BLaER1 (cell line): ENCODE data around the gene LAMC3.
A peak's percentile ranks its signal among the peaks of the same experiment; 100 is the strongest.
"Not testable (repeated sequence)": the region's sequence is repeated elsewhere in the genome, so short reads cannot be mapped to it uniquely, and the experiment has no call there.

Source experiments
- H3K27ac ChIP-seq: shearing (Covaris generic); formaldehyde crosslinking; 2 replicates; pipeline ENCODE4 v1.8.1; 2022
- H3K27me3 ChIP-seq: shearing (Covaris generic); formaldehyde crosslinking; 2 replicates; pipeline ENCODE4 v1.8.1; 2022
- H3K36me3 ChIP-seq: shearing (Covaris generic); formaldehyde crosslinking; 2 replicates; pipeline ENCODE4 v1.8.1; 2022
- H3K4me1 ChIP-seq: shearing (Covaris generic); formaldehyde crosslinking; 2 replicates; pipeline ENCODE4 v1.8.1; 2022
- H3K4me2 ChIP-seq: shearing (Covaris generic); formaldehyde crosslinking; 2 replicates; pipeline ENCODE4 v1.8.1; 2022
- H3K4me3 ChIP-seq: shearing (Covaris generic); formaldehyde crosslinking; 2 replicates; pipeline ENCODE4 v1.8.1; 2022
- H3K9ac ChIP-seq: shearing (Covaris generic); formaldehyde crosslinking; 2 replicates; pipeline ENCODE4 v1.8.1; 2022
- H3K9me3 ChIP-seq: shearing (Covaris generic); formaldehyde crosslinking; 2 replicates; pipeline ENCODE4 v1.8.1; 2022
- H4K20me1 ChIP-seq: shearing (Covaris generic); formaldehyde crosslinking; 2 replicates; pipeline ENCODE4 v1.8.1; 2022
- Cebpa-rat ChIP-seq: shearing (Covaris generic); IDR thresholded peaks from 2 replicates; pipeline ENCODE4 v1.8.1; 2022

The LAMC3 gene

GRCh38 chr9:131095666-131096268, 86.8 kb downstream of the LAMC3 start:
- peak overlapping the region; percentile 70 for H3K4me3 ChIP-seq
- H3K4me2 ChIP-seq: peak overlapping the region; percentile 62
- H3K9me3 ChIP-seq: no peaks in the 10 kb centered on the region
- H3K27ac ChIP-seq: no peak overlapping the region
- peaks cover 37% of the 10 kb centered on the region for H3K27me3 ChIP-seq
- H3K4me1 ChIP-seq: peaks cover 51% of the 10 kb centered on the region
- no peaks in the 10 kb centered on the region for H3K36me3 ChIP-seq
- TF ChIP-seq Cebpa-rat: no peak
- H4K20me1 ChIP-seq: no peaks in the 10 kb centered on the region
- H3K9ac ChIP-seq: peak overlapping the region; percentile 32; the same call in 1 of the 2 replicates

- Histone ChIP-seq H3K4me1 (peaks cover 55% of the 10 kb centered on the region), H4K20me1 (no peaks in the 10 kb centered on the region), H3K9ac (peak within 1 kb of the TSS; percentile 64), H3K36me3 (no peaks in the 10 kb centered on the region), H3K27me3 (peaks cover 37% of the 10 kb centered on the region), H3K27ac (peak within 1 kb of the TSS; percentile 36), H3K4me2 (peak within 1 kb of the TSS; percentile 81), H3K4me3 (peak within 1 kb of the TSS; percentile 70), H3K9me3 (no peaks in the 10 kb centered on the region)
- no peak for TF ChIP-seq Cebpa-rat
Observed at GRCh38 chr9:131096269-131097125, 87.5 kb downstream of the LAMC3 start, which contains the start of gene AIF1L. Gene AIF1L, plus strand, starts transcription at chr9:131096531. Its CDS starts 99 bp downstream, at chr9:131096630.

- H4K20me1 ChIP-seq: no peaks in the 10 kb centered on the region
- peak overlapping the region; percentile 81 for H3K4me2 ChIP-seq
- H3K9ac ChIP-seq: peak overlapping the region; percentile 64; the same call in 1 of the 2 replicates
- peak overlapping the region; percentile 70 for H3K4me3 ChIP-seq
- peaks cover 62% of the 10 kb centered on the region for H3K4me1 ChIP-seq
- H3K9me3 ChIP-seq: no peaks in the 10 kb centered on the region
- no peak for TF ChIP-seq Cebpa-rat
- no peaks in the 10 kb centered on the region for H3K36me3 ChIP-seq
- peak overlapping the region; percentile 36; the same call in 1 of the 2 replicates for H3K27ac ChIP-seq
- peaks cover 37% of the 10 kb centered on the region for H3K27me3 ChIP-seq
Observed at GRCh38 chr9:131097126-131097947, 88.4 kb downstream of the LAMC3 start.

DNA sequence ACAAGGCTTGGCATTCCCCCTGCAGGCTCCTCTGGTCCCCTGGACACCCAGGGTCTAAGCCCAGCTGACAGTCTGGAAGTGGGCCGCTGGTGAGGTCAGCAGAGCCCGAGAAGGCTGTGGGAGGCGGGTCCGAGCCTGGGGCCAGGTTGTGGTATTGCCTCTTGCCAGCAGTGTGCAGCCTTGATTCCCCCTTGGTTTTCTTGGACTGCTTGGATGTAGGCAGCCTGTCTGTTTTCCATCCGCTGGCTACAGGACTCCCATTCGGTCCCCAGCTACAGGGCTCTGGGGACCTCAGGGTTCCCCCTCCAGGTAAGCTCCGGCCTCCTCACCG, 88.9 kb downstream of the LAMC3 start:
- Histone ChIP-seq H3K4me2 (peak overlapping the region; percentile 81), H3K9ac (peak overlapping the region; percentile 30; the same call in 1 of the 2 replicates), H3K9me3 (no peaks in the 10 kb centered on the region), H4K20me1 (no peaks in the 10 kb centered on the region), H3K27me3 (peaks cover 37% of the 10 kb centered on the region), H3K36me3 (no peaks in the 10 kb centered on the region), H3K27ac (no peak overlapping the region; the same call in 1 of the 2 replicates), H3K4me1 (peaks cover 67% of the 10 kb centered on the region), H3K4me3 (peak overlapping the region; percentile 70; the same call in 1 of the 2 replicates)
- TF ChIP-seq Cebpa-rat: no peak

DNA sequence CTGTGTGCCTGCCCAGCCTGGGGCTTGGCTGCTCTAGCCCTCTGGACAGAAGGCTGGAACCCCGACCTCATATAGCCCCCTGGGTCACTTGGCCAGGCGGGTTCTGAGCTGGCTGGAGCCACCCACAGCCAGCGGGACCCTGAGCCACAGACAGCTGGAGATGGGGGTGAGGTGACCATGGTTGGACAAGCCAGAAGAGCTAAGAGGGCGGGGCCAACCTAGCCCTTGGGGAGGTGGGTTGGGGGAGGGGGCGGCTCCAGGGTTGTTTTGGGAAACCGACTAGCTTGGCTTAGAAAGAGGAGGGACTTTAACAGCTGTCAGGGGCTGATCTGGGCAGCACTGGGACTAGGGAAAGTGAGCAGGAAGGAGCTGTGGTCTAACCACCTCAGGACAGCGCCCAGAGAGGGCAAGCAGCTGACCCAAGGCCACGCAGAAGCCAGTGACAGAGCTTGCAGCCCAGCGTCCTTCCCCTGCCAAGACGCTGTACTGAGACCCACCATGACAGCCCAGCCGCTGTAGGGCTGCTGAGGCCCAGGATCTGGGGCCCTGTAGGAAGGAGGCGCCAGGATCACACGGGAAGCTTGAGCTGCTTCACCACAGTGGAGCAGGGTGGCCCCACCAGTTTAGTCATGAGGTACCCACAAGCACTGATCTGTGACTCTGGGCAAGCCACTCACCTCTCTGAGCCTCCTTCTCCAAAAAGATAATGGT, 89.6 kb downstream of the LAMC3 start:
- H3K27ac ChIP-seq: peak overlapping the region; percentile 36; the same call in 1 of the 2 replicates
- no peaks in the 10 kb centered on the region for H3K9me3 ChIP-seq
- TF ChIP-seq Cebpa-rat: no peak
- no peaks in the 10 kb centered on the region for H4K20me1 ChIP-seq
- no peaks in the 10 kb centered on the region for H3K36me3 ChIP-seq
- H3K9ac ChIP-seq: peak overlapping the region; percentile 30; the same call in 1 of the 2 replicates
- H3K4me1 ChIP-seq: peaks cover 74% of the 10 kb centered on the region
- H3K4me2 ChIP-seq: peak overlapping the region; percentile 81
- H3K27me3 ChIP-seq: peaks cover 37% of the 10 kb centered on the region
- peak overlapping the region; percentile 70; the same call in 1 of the 2 replicates for H3K4me3 ChIP-seq

GRCh38 chr9:131099102-131099606, 90.2 kb downstream of the LAMC3 start:
- H3K27ac ChIP-seq: peak overlapping the region; percentile 36; the same call in 1 of the 2 replicates
- H3K4me2 ChIP-seq: peak overlapping the region; percentile 81
- no peak for TF ChIP-seq Cebpa-rat
- no peaks in the 10 kb centered on the region for H3K9me3 ChIP-seq
- peaks cover 80% of the 10 kb centered on the region for H3K4me1 ChIP-seq
- 0 out of 2 replicates have a peak overlapping the region, but pooled peaks have one; percentile 70 for H3K4me3 ChIP-seq
- peak overlapping the region; percentile 30; the same call in 1 of the 2 replicates for H3K9ac ChIP-seq
- H3K36me3 ChIP-seq: no peaks in the 10 kb centered on the region
- no peaks in the 10 kb centered on the region for H4K20me1 ChIP-seq
- H3K27me3 ChIP-seq: peaks cover 37% of the 10 kb centered on the region

DNA sequence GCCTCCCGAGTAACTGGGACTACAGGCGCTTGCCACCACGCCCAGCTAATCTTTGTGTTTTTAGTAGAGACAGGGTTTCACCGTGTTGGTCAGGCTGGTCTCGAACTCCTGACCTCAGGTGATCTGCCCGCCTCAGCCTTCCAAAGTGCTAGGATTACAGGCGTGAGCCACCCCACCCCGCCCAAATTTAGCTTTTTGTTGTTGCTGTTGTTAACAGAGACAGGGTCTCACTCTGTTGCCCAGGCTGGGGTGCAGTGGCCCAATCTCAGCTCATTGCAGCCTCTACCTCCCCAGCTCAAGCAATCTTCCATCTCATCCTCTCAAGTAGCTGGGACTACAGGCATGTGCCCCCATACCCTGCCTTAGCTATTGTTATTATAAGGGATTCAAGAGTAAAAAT, 90.9 kb downstream of the LAMC3 start:
- not testable (repeated sequence) for H4K20me1 ChIP-seq

DNA sequence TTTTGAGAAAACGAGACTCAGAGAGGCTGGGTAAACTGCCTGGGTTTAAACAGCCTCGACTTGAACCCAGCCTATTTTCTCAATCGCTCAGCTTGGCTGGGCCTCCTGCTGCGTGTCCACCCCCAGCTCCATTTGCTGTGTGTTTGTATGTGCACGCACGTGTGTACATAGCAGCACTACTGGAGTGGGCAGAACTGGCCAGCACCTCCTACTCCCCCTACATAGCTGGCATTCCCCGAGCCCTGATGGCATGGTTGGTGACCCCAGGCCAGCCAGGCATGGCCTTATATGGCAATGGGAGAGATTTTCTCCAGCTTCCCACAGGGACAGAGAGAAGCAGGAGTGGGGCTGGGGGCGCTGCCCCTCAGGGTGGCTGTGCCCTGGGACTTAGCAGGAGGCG, 91.5 kb downstream of the LAMC3 start:
- peaks cover 27% of the 10 kb centered on the region for H3K27me3 ChIP-seq
- H3K36me3 ChIP-seq: no peaks in the 10 kb centered on the region
- peaks cover 89% of the 10 kb centered on the region for H3K4me1 ChIP-seq
- no peak for TF ChIP-seq Cebpa-rat
- H4K20me1 ChIP-seq: no peaks in the 10 kb centered on the region
- H3K9me3 ChIP-seq: no peaks in the 10 kb centered on the region
- H3K27ac ChIP-seq: peak overlapping the region; percentile 61; the same call in 1 of the 2 replicates
- H3K4me3 ChIP-seq: peak overlapping the region; percentile 23; the same call in 1 of the 2 replicates
- H3K9ac ChIP-seq: peak overlapping the region; percentile 48; the same call in 1 of the 2 replicates
- peak overlapping the region; percentile 81 for H3K4me2 ChIP-seq

More for the DNA sequence above, 90.9 kb downstream of the LAMC3 start:
- Histone ChIP-seq H3K4me3 (peak overlapping the region; percentile 23; the same call in 1 of the 2 replicates), H3K27me3 (peaks cover 33% of the 10 kb centered on the region), H3K4me2 (peak overlapping the region; percentile 81), H3K27ac (peak overlapping the region; percentile 61; the same call in 1 of the 2 replicates), H3K9ac (peak overlapping the region; percentile 48; the same call in 1 of the 2 replicates), H3K4me1 (peaks cover 87% of the 10 kb centered on the region)
- not testable (repeated sequence) for H3K36me3 ChIP-seq, H3K9me3 ChIP-seq
